OCI-LY1 (cell line): ENCODE measurements around the gene PPHLN1.

Experiments
- H2AFZ ChIP-seq: fragments of 200-600 bp; sonication (generic), shearing (Covaris generic); 2 replicates; pipeline ENCODE4 v1.6.0; 2014; ENCODE audit warnings: antibody characterized with exemption, mild to moderate bottlenecking, low read length
- H3F3A ChIP-seq: fragments of 200-600 bp; sonication (generic), shearing (Covaris generic); 2 replicates; pipeline ENCODE4 v1.6.0; 2014; ENCODE audit warnings: mild to moderate bottlenecking, antibody characterized with exemption, low read length, moderate library complexity; ENCODE audit not compliant: insufficient read depth
- H3K27ac ChIP-seq: fragments of 200-600 bp; sonication (generic); 2 replicates; pipeline ENCODE4 v1.5.1; 2014; ENCODE audit warnings: low read length, mixed run types, mild to moderate bottlenecking, low read depth; ENCODE audit not compliant: poor library complexity, severe bottlenecking
- H3K27me3 ChIP-seq: fragments of 200-600 bp; sonication (generic); 2 replicates; pipeline ENCODE4 v1.6.0; 2014; ENCODE audit warnings: antibody characterized with exemption, mild to moderate bottlenecking, low read length, moderate library complexity; ENCODE audit not compliant: insufficient read depth
- H3K36me3 ChIP-seq: fragments of 200-600 bp; sonication (generic); 2 replicates; pipeline ENCODE4 v1.6.1; 2014; ENCODE audit warnings: mild to moderate bottlenecking, antibody characterized with exemption, low read length, moderate library complexity, mixed read lengths; ENCODE audit not compliant: insufficient read depth
- H3K4me1 ChIP-seq: fragments of 200-600 bp; sonication (generic); 2 replicates; pipeline ENCODE4 v1.5.1; 2014; ENCODE audit warnings: mild to moderate bottlenecking, low read length, moderate library complexity; ENCODE audit not compliant: insufficient read depth, severe bottlenecking
- H3K4me2 ChIP-seq: fragments of 200-600 bp; sonication (generic), shearing (Covaris generic); 2 replicates; pipeline ENCODE4 v1.6.1; 2014; ENCODE audit warnings: low read length
- H3K4me3 ChIP-seq: fragments of 200-600 bp; sonication (generic); 2 replicates; pipeline ENCODE4 v1.5.1; 2014; ENCODE audit warnings: low read length, low read depth, mild to moderate bottlenecking, mixed read lengths; ENCODE audit not compliant: poor library complexity, severe bottlenecking
- H3K79me2 ChIP-seq: fragments of 200-600 bp; shearing (Covaris generic); 2 replicates; pipeline ENCODE4 v1.6.1; 2016; ENCODE audit warnings: mixed run types, low read length, mixed read lengths; ENCODE audit not compliant: insufficient read depth
- H3K9ac ChIP-seq: fragments of 200-600 bp; sonication (generic), shearing (Covaris generic); 2 replicates; pipeline ENCODE4 v1.6.1; 2014; ENCODE audit warnings: mild to moderate bottlenecking, low read length, mixed read lengths
- H3K9me2 ChIP-seq: fragments of 200-600 bp; sonication (generic), shearing (Covaris generic); 2 replicates; pipeline ENCODE4 v1.6.1; 2014; ENCODE audit warnings: low read depth, mild to moderate bottlenecking, low read length, mixed read lengths
- H3K9me3 ChIP-seq: fragments of 200-600 bp; shearing (Covaris generic); 2 replicates; pipeline ENCODE4 v1.6.1; 2014; ENCODE audit warnings: low read length, mixed read lengths
- H4K20me1 ChIP-seq: fragments of 200-600 bp; sonication (generic), shearing (Covaris generic); 2 replicates; pipeline ENCODE4 v1.6.0; 2016; ENCODE audit warnings: mild to moderate bottlenecking, low read length; ENCODE audit not compliant: insufficient read depth
- CTCF ChIP-seq: fragments of 200-600 bp; sonication (generic), shearing (Covaris generic); IDR thresholded peaks from 2 replicates; pipeline ENCODE4 v1.5.1; 2017; ENCODE audit warnings: mild to moderate bottlenecking, antibody characterized with exemption, low read length, moderate library complexity, mixed read lengths
- EZH2 ChIP-seq: fragments of 200-600 bp; sonication (generic), shearing (Covaris generic); IDR thresholded peaks from 2 replicates; pipeline ENCODE4 v1.8.0; 2017; ENCODE audit warnings: borderline replicate concordance, mixed run types, mild to moderate bottlenecking, antibody characterized with exemption, low read length, moderate library complexity, mixed read lengths

PPHLN1 gene

GRCh38 chr12:42299392-42300308, 26.3 kb upstream of the PPHLN1 start:
- Histone ChIP-seq H3K9me3 (peaks cover 2% of the 10 kb centered on the region; the same call in 1 of the 2 replicates), H3K4me2 (no peak overlapping the region; the same call in 1 of the 2 replicates), H4K20me1 (no peaks in the 10 kb centered on the region), H3K27ac (no peak overlapping the region), H3K9ac (no peak overlapping the region), H3K9me2 (no peaks in the 10 kb centered on the region), H3K27me3 (no peaks in the 10 kb centered on the region), H2AFZ (no peak overlapping the region), H3K36me3 (no peaks in the 10 kb centered on the region), H3K79me2 (no peaks in the 10 kb centered on the region), H3K4me1 (no peaks in the 10 kb centered on the region), H3F3A (no peaks in the 10 kb centered on the region), H3K4me3 (no peak overlapping the region)
- TF ChIP-seq CTCF = no peak
- no peak for TF ChIP-seq EZH2

- no peak overlapping the region for H3K4me3 ChIP-seq
- H4K20me1 ChIP-seq = no peaks in the 10 kb centered on the region
- no peaks in the 10 kb centered on the region for H3K36me3 ChIP-seq
- no peaks in the 10 kb centered on the region for H3F3A ChIP-seq
- no peak for TF ChIP-seq CTCF
- TF ChIP-seq EZH2 = no peak
- no peak overlapping the region for H3K4me2 ChIP-seq
- H3K9me3 ChIP-seq = no peaks in the 10 kb centered on the region
- H3K9me2 ChIP-seq = no peaks in the 10 kb centered on the region
- H3K27ac ChIP-seq = no peak overlapping the region
- no peaks in the 10 kb centered on the region for H3K79me2 ChIP-seq
- no peaks in the 10 kb centered on the region for H3K27me3 ChIP-seq
- H2AFZ ChIP-seq = no peak overlapping the region
- no peak overlapping the region for H3K9ac ChIP-seq
- no peaks in the 10 kb centered on the region for H3K4me1 ChIP-seq
These were observed 19.7 kb upstream of the PPHLN1 start for GRCh38 chr12:42306297-42306696.

GRCh38 chr12:42308390-42308789, 17.6 kb upstream of the PPHLN1 start:
- H3F3A ChIP-seq = no peaks in the 10 kb centered on the region
- H3K9ac ChIP-seq = no peak overlapping the region
- no peaks in the 10 kb centered on the region for H3K4me1 ChIP-seq
- no peak overlapping the region for H3K4me2 ChIP-seq
- H3K27me3 ChIP-seq = no peaks in the 10 kb centered on the region
- no peak overlapping the region for H2AFZ ChIP-seq
- no peak for TF ChIP-seq CTCF
- TF ChIP-seq EZH2 = no peak
- H3K9me3 ChIP-seq = no peaks in the 10 kb centered on the region
- no peak overlapping the region for H3K27ac ChIP-seq
- H3K79me2 ChIP-seq = no peaks in the 10 kb centered on the region
- H4K20me1 ChIP-seq = no peaks in the 10 kb centered on the region
- H3K9me2 ChIP-seq = no peaks in the 10 kb centered on the region
- H3K4me3 ChIP-seq = no peak overlapping the region
- H3K36me3 ChIP-seq = peaks cover 4% of the 10 kb centered on the region
